ENCODE data around the gene SAMD9. TPM values are rescaled to one million over a fixed set of nuclear protein-coding genes. Genes with fewer than 3 reads are reported as not detected.

The SAMD9 gene
- total RNA-seq, 1 donor from 2014 or later: 0.21 TPM

DNA sequence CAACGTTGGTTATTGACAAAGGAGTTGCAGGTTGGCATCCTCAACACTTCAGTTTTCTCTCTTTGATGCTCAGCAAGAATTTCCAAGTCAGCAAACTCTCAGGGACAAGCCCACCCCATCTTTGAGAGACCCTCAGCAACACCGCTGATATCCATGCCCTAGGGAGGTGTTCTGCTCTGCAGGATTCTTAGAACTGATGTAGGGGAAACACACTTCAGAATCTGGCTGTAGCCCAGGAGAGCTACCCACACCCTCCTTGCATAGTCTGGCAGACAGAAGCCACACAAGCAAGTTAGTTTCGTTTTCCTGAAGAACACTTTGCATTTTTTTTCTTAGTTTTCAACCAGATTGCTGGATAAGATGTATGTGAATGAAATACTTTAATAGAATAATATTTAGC is 29.6 kb upstream of the SAMD9 start:
- DNase-seq (ENCODE audit: low read depth, low spot score): no peak
- H3K9me3 Mint-ChIP-seq: no peaks in the 10 kb centered on the region
- TF ChIP-seq, protein P1, sequence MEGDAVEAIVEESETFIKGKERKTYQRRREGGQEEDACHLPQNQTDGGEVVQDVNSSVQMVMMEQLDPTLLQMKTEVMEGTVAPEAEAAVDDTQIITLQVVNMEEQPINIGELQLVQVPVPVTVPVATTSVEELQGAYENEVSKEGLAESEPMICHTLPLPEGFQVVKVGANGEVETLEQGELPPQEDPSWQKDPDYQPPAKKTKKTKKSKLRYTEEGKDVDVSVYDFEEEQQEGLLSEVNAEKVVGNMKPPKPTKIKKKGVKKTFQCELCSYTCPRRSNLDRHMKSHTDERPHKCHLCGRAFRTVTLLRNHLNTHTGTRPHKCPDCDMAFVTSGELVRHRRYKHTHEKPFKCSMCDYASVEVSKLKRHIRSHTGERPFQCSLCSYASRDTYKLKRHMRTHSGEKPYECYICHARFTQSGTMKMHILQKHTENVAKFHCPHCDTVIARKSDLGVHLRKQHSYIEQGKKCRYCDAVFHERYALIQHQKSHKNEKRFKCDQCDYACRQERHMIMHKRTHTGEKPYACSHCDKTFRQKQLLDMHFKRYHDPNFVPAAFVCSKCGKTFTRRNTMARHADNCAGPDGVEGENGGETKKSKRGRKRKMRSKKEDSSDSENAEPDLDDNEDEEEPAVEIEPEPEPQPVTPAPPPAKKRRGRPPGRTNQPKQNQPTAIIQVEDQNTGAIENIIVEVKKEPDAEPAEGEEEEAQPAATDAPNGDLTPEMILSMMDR (conservative IDR thresholded peaks at IDR 0.05): no peak
- peaks cover 51% of the 10 kb centered on the region for H3K27me3 Mint-ChIP-seq (ENCODE audit: low read depth)
- H3K4me3 Mint-ChIP-seq: no peak overlapping the region
- H3K36me3 Mint-ChIP-seq (ENCODE audit: low read depth): no peaks in the 10 kb centered on the region
- H3K4me1 Mint-ChIP-seq: no peaks in the 10 kb centered on the region
- H3K27ac Mint-ChIP-seq (ENCODE audit: unreplicated experiment): no peak overlapping the region

DNA sequence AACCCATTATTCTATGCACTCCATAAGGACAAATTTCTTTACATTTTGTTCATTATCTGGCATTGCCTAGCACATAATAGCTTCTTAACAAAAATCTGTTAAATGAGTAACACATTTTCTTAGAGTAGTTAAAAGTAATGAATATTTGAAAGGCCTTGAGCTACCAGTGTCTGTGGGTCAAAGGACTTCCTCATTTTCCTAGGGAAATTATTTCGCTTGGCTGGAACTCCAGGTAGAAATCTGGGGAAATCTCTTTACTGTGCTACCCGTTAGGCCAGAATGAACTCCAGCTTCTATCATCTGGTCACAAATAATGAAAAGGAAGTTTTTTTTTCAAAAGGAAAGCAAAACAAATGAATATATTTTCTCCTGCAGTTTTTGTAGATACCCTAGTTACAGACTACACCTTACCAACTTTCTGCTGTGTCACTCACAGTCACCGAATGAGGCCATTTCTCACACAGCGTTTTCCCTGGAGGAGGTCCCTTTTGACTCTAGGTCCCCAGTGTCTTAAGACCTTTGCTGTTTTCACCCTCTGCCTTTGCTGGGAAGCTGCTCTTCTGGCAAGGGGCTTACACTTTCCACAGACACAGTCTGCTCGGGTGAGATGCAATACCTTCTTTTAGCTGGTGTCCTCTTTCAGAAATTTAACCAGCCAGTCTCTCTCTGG is 28.8 kb upstream of the SAMD9 start:
- TF ChIP-seq, protein P1 (conservative IDR thresholded peaks at IDR 0.05): no peak
- H3K4me1 Mint-ChIP-seq: no peaks in the 10 kb centered on the region
- no peak overlapping the region for H3K27ac Mint-ChIP-seq (ENCODE audit: unreplicated experiment)
- no peaks in the 10 kb centered on the region for H3K36me3 Mint-ChIP-seq (ENCODE audit: low read depth)
- H3K9me3 Mint-ChIP-seq: no peaks in the 10 kb centered on the region
- peaks cover 47% of the 10 kb centered on the region for H3K27me3 Mint-ChIP-seq (ENCODE audit: low read depth)
- DNase-seq (ENCODE audit: low read depth, low spot score): no peak
- H3K4me3 Mint-ChIP-seq: no peak overlapping the region

DNA sequence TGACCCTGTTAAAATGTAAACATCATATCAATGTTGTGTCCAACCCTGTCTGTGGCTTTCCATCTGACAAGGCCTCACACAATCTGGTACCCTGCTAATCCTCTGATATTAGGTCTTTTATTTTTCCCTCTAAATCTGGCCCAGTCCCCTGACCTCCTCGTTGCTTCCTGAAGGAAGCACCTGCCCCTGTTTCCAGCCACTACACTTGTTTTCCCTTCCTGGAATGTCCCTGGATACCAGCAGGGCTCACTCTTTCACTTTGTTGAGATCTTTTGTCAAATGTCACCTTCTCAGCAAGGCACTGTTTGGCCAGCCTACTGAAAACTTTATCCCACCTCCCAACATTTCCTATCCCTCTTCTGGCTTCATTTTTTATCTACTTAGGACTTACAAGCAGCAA is 28.3 kb upstream of the SAMD9 start:
- H3K27ac Mint-ChIP-seq (ENCODE audit: unreplicated experiment): no peak overlapping the region
- no peaks in the 10 kb centered on the region for H3K4me1 Mint-ChIP-seq
- H3K36me3 Mint-ChIP-seq (ENCODE audit: low read depth): no peaks in the 10 kb centered on the region
- DNase-seq (ENCODE audit: low read depth, low spot score): no peak
- H3K27me3 Mint-ChIP-seq (ENCODE audit: low read depth): peaks cover 47% of the 10 kb centered on the region
- no peaks in the 10 kb centered on the region for H3K9me3 Mint-ChIP-seq
- TF ChIP-seq, protein P1 (conservative IDR thresholded peaks at IDR 0.05): no peak
- H3K4me3 Mint-ChIP-seq: no peak overlapping the region

DNA sequence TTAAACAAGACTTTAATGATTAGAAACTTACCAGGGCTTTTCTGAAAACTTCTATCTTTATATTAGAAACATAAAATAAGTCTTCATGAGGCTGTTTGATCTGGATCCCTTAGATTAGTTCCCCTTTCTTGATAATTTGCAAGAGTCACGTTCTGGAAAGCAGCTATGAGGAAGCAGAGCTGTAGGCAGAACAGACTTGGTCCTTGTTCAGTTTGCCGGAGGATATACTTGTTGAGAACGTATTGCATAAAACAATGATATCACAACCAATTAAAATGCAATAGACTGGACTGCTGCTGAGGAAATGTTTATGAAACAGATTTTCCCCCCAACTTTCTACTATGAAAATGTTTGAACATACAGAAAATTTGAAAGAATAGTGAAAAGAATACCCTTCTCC is 27.6 kb upstream of the SAMD9 start:
- Mint-ChIP-seq H3K4me1 (no peaks in the 10 kb centered on the region), H3K27me3 (ENCODE audit: low read depth) (peaks cover 42% of the 10 kb centered on the region), H3K27ac (ENCODE audit: unreplicated experiment) (no peak overlapping the region), H3K9me3 (no peaks in the 10 kb centered on the region), H3K36me3 (ENCODE audit: low read depth) (no peaks in the 10 kb centered on the region), H3K4me3 (no peak overlapping the region)
- DNase-seq (ENCODE audit: low read depth, low spot score): no peak
- TF ChIP-seq, protein P1 (conservative IDR thresholded peaks at IDR 0.05): no peak

DNA sequence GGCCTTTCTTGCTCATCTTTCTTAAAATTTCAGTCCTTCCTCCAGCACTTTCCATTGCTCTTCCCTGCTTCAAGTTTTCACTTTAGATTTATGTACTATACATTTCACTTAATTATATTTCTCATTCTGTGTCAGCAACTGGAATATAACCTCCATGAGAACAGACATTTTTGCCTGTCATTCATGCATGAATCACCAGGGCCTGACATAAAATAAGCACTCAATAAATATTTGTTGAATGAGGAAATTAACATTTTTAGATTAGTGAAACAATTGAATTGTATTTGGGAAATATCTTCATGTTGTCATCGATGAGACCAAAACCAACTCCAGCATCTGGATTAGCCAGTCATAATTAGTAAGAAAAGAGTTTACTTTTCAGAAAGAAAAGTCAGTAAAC is 24.3 kb upstream of the SAMD9 start:
- Mint-ChIP-seq H3K4me1 (no peaks in the 10 kb centered on the region), H3K27ac (ENCODE audit: unreplicated experiment) (no peak overlapping the region), H3K9me3 (no peaks in the 10 kb centered on the region), H3K4me3 (no peak overlapping the region), H3K36me3 (ENCODE audit: low read depth) (no peaks in the 10 kb centered on the region), H3K27me3 (ENCODE audit: low read depth) (peaks cover 24% of the 10 kb centered on the region)
- DNase-seq (ENCODE audit: low read depth, low spot score): no peak
- TF ChIP-seq, protein P1 (conservative IDR thresholded peaks at IDR 0.05): no peak

Data from neural crest cell (in vitro differentiated cells).